ENCODE measurements around the gene BTNL3.

Gene BTNL3

DNA sequence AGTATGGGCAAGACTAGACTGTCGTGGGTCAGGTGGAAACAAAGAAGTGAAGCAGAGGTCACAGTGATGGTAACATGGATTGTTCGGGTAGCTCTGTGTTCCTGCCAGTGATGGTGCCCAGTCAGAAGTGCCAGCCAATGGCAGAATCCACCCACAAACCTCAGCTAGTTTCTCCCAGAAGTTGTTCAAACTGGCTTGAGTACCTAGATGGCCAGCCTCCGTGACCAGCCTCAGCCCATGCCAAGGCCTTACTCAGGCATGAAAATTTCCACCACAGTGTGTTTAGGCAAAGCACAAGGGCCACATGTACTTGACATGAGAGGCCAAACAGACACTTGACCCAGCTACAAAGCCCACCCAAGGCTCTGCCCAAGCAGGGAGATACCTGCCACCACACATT lies 32.0 kb downstream of the BTNL3 start:
- no peak for DNase-seq (ENCODE audit: low read depth in 4 of 4, low spot score in 1 of 4)

DNA sequence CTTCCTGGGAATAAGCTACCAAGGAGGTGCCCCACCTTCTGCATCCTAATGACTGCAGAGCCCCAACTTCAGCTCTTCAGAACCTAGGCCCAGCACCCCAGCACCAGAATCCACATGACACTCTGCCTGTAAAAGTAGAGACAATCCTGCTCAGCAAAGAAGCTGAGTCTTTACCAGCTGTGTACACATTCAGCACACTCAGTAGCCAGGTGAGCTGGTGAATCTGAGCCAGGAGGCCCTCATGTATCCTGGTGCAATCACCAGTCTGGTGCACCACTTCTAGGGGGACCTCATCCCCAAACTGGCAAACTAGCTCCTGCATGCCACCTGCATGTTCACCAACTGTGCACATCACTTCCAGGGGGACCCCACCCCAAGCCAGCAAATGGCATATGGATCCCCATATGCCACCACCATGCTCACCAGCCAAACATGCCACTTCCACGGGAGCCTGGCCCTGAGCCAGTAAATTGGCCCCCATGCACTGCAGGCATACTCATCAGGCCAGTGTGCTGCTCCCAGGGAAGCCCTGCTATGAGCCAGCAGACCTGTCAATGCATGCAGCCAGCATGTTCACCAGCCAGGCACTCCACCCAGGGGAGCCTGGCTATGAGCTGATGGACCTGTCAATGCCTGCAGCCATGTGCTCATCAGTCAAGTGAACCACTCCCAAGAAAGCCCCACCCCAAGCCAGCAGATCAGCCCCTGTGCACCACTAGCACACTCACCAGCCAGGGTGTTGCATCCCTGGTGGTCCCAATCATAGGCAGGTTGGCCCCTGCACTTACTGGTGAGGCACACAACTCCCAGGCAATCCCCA lies 35.8 kb downstream of the BTNL3 start:
- no peak for DNase-seq (ENCODE audit: low read depth in 4 of 4, low spot score in 1 of 4)

DNA sequence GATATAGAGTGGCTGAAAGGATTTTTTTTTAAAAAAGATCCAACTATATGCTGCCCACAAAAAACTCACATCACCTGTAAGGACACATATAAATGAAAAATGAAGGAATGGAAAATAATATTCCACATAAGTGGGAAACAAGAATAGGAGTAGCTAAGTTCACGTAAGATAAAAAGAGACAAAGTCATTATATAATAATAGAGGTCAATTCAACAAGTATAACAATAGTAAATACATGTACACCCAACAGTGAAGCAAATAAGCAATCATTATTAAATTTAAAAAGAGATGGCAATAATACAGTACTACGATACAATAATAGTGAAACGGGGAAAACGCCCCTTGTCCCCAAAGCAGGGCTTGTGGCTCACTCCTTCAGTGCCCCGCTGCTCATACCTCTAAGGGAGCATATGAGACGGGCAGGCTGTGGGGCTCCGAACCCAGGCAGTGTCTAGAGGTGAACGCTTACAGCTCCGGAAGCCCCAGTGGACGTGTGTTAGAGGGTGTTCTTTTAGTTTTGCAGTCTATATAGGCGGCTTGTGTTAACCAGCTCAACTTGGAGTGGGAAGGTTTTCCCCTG lies 38.9 kb downstream of the BTNL3 start:
- no peak for DNase-seq (ENCODE audit: low read depth in 4 of 4, low spot score in 1 of 4)

DNA sequence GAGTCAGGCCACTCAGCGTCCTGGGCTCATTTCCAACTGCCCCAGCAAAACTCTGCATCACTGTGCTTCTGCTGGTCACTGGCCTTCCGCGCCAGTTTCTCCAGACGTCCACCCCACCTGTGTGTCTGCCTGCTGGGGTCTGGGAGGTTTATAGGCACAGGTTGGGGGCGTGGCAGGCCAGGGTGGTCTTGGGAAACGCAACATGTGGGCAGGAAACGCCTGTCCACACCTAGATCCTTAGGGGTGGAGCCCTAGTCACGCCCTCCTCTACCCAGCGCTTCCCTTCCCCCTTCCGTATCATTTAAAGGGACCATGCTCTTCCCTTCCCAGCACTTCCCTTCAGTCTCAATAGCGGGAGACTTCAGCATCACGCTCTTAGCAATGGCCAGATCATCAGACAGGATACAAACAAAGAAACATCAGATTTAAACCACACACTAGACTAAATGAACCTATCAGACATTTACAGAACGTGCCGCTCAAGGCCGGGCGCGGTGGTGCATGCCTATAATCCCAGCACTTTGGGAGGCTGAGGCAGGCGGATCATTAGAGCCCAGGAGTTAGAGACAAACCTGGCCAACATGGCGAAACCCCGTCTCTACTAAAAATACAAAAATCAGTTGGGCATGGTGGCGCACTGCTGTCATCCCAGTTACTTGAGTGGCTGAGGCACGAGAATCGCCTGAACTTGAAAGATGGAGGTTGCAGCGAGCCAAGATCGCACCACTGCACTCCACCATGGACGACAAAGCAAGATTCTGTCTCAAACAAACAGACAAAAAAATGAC lies 39.6 kb downstream of the BTNL3 start:
- DNase-seq (ENCODE audit: low read depth in 4 of 4, low spot score in 1 of 4) = no peak

DNA sequence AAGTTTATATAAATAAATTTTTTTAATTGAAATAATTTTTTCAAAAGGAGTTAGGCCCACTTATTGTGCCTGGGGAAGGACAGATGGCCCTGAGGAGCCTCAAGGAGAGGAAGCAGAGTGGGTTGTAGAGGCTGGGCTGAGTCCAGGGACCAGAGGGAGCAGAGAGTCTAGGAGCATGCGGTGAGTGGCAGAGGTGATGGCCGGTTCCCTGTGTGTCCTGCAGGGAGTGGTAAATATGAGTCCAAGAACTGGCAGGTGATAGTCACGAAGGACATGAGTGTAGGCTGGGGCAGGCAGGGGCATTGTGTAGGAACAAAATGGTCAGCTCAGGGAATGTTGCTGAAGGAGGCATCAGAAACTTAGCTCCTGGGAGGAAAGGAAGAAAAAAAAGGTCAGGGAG lies 43.1 kb downstream of the BTNL3 start:
- no peak for DNase-seq (ENCODE audit: low read depth in 4 of 4, low spot score in 1 of 4)

DNA sequence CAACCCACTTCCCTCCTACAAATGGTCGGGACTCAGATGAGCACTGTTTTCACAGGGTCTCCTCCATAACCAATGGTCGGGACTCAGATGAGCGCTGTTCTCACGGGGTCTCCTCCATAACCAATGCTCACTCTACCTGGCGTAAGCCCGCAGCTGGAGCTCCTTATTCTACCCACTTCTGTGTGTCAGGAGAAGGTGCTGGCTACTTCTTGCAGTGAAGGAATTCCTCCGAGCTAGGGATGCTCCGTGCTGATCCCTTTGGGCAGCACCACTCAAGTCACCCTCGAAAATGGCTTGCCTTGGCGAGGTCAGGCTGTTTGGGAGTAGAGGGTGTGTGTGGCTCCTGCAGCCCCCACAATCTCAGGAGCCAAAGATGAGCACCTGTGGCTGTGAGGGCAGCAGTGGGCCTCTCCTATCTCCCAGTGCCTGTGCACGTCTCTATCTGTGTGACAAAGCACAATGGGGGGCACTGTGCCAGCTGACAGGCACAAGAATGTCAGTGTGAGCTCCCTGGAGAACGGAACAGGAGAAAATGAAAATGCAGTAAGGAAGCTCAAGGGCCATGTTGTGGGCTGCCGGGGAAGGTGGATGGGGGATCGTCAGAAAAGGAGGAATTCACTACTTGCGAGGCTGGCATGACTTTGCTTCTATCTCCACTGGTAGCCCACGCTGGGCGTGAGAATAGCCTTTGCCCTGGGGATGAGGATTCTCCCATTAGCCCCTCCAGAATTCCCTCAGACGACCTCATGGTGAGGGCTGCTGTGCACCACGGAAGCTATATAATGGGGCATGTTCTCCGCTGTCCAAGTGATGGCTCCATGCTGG lies 47.6 kb downstream of the BTNL3 start:
- DNase-seq (ENCODE audit: low read depth in 4 of 4, low spot score in 1 of 4) = no peak

DNA sequence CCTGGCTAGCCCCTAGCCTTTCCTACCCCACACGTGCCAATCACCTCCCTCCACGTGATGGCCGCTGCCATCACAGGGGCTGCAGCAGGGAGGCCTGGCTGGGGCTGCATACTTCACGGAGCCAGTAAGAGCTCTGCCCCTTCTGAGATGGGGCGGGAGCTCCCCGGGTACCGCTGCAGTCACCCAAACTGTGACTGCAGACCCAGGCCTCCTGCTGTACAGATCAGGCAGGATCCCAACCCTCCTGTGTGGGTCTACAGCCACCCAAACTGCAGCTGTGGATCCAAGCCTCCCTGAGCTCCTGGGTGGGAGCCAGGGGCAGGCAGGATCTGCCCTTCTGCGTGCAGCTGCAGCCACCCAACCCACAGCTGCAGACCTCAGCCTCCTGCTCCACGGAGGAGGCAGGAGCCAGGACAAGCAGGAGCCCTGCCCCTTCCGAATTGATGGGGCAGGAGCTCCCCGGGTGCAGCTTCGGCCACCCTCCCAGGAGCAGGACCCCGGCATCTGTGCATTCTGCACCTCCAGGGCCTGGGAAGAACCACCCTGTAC lies 48.2 kb downstream of the BTNL3 start:
- no peak for DNase-seq (ENCODE audit: low read depth in 4 of 4, low spot score in 1 of 4)

DNA sequence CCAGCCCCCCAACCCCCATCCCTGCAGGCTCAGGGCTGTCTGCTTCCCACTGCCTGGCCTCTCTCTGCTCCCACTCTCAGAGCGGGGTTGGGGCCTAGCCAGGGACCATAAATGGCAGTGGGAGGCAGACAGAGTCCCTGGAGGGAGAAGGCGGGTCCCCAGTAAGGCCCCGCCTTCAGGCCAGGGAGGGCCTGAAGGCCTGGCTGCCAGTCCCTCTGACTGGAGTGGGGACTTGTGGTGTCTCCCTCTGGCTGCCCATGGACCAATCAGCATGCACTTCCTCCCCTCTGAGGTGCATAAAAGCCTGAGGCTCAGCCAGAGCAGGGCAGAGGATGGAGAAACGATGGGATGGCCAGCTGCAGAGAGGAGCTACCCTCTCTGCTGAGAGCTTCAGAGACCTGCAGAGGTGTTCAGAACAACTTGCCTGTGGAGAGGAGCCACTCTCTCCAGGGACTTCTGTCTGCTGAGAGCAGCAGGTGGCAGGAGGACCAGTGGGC lies 48.8 kb downstream of the BTNL3 start:
- DNase-seq (ENCODE audit: low read depth in 4 of 4, low spot score in 1 of 4) = no peak

DNA sequence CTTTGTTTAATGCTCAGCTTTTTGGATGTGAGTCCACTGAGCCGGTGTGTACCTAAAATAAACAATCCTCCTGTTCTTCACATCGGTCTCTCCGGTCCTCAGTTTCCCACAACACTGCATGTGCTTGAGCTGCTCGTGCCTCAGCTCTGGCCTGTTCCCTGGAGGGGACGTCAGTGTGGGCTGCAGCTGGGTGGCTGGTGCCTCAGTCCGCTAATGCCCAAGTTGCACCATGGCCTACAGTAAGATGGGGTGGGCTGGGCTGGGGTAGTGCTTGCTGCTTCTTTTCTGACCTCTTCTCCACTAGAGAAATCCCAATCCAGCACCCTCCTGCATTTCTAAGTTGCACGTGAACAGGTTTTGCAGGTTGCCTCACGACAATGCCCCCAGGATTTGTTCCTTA lies 50.8 kb downstream of the BTNL3 start:
- DNase-seq (ENCODE audit: low read depth in 4 of 4, low spot score in 1 of 4) = no peak

DNA sequence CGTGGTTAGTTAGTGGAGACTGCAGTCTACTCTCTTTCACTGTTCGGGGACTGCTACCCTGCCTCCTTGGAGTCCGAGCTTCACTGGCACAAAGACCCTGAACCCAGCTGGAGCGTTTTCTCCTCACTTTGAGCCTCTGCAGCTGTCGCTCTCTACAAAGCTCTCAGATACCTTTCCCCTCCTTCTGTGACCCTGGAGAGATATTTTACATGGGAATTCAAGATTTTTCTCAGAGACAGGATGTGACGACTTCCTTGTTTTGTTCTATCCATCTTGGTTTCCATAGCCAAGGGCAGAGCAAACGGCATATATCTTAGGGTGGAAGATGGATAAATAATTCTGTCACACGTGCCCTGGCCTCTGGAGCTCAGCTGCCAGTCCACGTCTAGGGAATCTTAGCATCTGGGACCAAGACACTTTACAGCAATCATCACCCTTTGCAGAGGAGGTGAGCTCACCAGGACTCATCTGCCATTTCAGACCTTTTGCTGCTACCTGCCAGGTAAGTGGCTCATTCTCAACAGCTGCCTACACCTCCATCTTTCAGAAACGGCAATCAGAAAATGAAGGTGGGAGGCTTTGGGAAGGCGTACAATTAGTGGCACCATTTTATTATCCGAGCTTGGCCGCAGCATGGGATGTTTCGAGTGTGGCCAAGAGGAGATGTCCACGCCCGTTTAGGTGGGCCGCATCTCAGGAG lies 51.4 kb downstream of the BTNL3 start, which contains the start of gene BTNL9:
Gene BTNL9 (plus strand): TSS at position 336 of the 700 bp plus-strand sequence. CDS start 5,224 bp downstream, outside the sequence.
- no peak for DNase-seq (ENCODE audit: low read depth in 4 of 4, low spot score in 1 of 4)

DNA sequence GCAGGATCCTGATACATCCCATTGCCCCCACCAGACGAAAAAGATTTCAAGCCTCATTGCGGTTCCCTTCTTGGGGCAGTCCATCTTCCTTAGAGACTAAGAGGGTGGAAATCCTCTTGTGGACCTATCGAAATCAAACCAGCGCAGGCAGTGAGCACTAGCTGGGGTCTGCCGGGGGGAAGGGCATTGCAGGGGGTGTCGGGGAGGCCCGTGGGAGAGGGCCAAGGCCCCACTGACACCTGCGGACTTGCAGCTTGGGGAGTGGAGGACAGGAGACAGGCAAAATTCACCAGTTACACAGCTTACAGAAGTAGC lies 51.9 kb downstream of the BTNL3 start:
- DNase-seq (ENCODE audit: low read depth in 4 of 4, low spot score in 1 of 4) = no peak

DNA sequence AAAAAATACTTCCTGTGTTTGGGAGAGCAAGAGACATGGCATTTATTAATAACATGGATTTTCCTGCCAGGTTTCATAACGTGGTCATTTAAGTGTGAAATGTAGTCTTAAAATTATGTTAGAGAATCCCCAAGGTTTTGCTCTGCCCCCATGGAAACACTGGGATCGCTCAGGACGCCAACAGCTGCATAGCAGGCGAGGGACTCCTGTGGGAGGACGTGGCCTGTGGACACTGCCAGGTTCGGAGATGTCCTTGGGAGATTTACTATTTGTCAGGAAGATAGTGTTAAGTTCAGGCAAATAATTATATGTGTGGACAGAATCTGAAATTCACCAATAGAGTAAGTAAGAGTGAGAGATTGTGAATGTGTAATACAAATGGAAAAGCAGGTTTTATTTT lies 52.4 kb downstream of the BTNL3 start:
- no peak for DNase-seq (ENCODE audit: low read depth in 4 of 4, low spot score in 1 of 4)

DNA sequence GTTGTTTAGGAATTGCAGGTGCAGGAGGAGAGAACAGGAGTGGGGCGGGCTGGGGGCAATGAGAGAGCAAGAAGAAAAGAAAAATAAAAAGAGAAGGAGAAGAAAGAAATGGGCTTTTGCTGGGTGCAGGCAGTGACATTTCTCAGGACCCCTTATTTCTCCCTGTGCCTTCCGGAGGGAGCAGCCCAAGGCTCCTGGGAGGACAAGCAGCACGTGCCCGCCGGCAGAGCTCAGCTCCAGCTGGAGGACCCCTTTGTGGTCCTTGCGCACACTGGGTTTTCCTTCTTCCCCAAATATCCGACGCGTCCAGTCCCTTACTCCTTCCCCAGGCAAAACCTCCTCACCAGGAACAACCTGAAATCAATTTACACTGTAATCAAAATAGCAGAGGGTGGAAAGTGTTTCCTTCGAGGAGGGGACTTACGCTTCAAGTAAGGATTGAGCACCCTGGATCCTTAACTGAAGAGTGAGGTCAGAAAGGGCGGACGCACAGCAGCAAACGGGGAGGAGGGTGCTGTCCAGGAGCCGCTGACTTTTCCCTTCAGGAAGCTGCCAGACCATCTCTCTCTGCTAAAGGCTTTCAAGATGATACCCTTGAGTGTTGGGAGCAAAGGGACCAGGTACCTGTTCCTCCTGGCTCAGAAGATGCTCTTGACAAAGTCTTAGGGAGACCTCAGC lies 53.5 kb downstream of the BTNL3 start:
- DNase-seq (ENCODE audit: low read depth in 4 of 4, low spot score in 1 of 4) = no peak

DNA sequence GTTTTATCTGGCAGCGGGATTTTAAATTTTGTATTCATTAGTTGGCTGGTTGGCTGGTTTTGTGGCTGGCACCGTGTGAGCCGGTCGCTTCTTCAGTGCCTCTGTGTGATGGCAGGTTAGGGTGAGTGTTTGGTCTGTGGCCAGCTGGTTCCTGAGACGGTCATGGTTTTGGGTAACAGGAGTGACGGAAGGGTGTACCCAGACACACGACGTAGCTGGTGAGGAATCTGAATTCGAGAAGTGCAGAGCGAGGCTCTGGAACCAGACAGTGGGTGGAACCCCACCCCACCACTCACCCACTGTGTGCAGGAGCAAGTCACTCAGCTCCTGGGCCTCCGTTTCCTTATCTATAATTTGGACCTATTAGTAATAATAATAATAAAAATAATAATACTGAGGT lies 54.1 kb downstream of the BTNL3 start:
- DNase-seq (ENCODE audit: low read depth in 4 of 4, low spot score in 1 of 4) = no peak

DNA sequence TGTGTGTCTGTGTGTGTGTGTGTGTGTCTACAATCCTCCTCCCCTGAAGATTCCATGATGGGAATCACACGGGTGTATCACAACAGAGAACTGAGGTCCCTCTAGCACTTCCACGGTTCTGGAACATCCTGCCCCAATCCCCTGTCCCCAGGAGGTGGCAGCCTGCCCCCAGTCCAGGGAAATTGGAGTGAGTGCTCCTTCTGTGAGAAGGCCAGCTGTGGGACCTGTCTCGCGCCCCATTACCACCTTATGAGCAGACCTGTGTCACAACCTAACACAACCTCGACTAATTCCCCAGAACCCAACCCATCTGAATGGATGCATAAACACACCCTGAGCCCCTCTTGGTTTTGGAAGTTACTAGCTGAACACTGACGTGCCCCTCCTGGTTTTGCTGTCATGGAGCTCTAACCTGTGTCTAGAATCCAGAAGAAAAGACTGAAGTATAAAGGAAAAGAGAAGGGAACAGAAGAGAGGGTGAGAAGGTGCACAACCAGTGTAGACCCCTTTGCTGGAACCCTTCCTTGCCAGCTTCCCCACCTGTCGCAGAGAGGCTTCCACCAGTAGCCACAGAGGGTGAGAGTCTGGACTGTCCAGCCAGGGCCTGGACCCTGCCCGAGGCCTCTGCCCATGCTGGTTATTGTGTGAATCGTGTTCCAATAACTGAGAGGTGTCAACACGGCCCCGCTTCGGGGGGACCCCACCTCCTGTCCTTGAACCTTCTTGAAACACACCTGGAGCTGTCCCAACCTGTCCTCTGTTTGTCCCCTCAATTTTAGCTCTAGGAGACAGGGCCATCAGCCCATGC lies 54.8 kb downstream of the BTNL3 start:
- no peak for DNase-seq (ENCODE audit: low read depth in 4 of 4, low spot score in 1 of 4)

DNA sequence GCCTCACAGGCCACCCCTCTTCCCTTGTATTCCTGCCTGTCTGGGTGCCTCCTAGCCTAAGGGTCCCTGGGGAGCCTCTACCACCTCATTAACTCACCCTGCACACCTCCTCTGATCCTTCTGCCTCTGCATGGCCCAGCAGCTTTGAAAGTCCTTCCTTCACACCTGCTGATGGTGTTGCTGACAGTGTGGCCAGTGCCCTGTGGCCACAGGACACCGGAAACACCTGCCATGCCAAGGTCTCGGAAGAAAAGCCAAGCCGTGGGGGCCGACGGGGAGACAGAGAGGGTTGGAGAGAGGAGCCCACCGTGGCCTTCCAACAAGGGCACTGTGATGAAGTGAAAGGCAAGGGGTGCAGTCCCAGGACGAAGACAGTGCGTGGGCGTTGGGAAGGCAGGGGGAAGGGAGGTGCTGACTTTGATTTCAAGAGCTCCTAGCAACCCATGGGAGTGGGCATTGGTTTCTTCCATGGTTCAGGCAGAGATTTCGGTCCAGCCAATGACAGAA lies 55.5 kb downstream of the BTNL3 start:
- no peak for DNase-seq (ENCODE audit: low read depth in 4 of 4, low spot score in 1 of 4)

DNA sequence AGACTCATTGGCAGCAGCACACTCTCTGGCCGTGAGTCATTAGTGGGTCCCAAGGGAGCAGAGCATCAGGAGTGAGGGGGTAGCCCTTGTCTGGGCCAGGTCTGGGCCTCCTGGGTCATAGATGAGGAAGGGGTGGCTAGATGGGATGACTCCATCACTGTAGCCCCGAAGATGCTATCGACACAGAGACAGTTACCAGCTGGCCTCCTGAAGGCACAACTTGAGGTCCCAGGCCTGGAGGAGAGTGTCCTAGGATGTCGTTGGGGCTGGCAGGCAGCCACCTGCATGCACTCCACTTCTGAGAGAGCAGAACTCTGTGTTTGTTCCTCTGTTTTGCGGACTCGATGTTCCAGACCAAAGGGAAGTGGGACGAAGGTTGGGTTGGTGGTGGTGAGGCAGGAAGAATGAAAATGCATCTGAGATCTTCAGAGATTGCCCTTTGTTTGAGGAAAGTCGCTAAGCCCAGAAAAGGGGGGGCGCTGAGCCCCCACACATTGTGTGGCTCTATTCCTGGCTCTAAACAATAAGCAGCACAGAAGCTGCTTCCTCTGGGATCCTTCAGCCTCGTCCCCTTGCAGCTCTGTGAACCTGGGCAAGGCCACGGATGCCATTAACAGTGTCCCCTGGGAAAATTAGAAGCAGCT lies 56.1 kb downstream of the BTNL3 start:
- DNase-seq (ENCODE audit: low read depth in 4 of 4, low spot score in 1 of 4) = no peak

DNA sequence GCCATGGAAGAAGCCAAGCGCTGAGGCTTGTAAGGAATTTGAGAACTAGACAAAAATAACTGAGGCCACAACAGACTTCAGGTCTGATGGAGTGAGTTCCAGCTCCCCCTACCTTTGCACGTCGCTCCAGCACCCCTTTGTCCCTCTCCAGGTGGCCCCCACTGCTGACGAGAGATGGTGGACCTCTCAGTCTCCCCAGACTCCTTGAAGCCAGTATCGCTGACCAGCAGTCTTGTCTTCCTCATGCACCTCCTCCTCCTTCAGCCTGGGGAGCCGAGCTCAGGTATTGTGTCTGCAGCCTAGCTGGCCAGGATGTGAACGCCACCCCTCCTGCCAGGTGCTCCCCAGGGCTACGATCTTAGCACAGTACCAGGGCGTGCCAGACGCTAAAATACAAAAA lies 56.7 kb downstream of the BTNL3 start:
- DNase-seq (ENCODE audit: low read depth in 4 of 4, low spot score in 1 of 4) = no peak

Measured in stimulated activated CD4-positive, alpha-beta T cell treated with anti-CD3 and anti-CD28 coated beads, Interleukin-1b, Interleukin-23, amount 100 ng/mL, for 24 hours (primary cell).